HG02678 (cell line): ENCODE measurements around the gene CDC73.
A peak's percentile ranks its signal among the peaks of the same experiment; 100 is the strongest.
"Not testable (repeated sequence)": the region's sequence is repeated elsewhere in the genome, so short reads cannot be mapped to it uniquely, and the experiment has no call there.

Source experiments
- ATAC-seq: cut with Tn5 transposase; IDR thresholded peaks from one replicate; pipeline ENCODE4 v1.9.1; 2021; ENCODE audit warnings: mild to moderate bottlenecking, moderate library complexity; ENCODE audit not compliant: unreplicated experiment

The CDC73 gene

GRCh38 chr1:193113258-193113991 lies 8.4 kb upstream of the CDC73 start:
- ATAC-seq: no peak

GRCh38 chr1:193113992-193114332 lies 7.9 kb upstream of the CDC73 start:
- ATAC-seq: no peak

DNA sequence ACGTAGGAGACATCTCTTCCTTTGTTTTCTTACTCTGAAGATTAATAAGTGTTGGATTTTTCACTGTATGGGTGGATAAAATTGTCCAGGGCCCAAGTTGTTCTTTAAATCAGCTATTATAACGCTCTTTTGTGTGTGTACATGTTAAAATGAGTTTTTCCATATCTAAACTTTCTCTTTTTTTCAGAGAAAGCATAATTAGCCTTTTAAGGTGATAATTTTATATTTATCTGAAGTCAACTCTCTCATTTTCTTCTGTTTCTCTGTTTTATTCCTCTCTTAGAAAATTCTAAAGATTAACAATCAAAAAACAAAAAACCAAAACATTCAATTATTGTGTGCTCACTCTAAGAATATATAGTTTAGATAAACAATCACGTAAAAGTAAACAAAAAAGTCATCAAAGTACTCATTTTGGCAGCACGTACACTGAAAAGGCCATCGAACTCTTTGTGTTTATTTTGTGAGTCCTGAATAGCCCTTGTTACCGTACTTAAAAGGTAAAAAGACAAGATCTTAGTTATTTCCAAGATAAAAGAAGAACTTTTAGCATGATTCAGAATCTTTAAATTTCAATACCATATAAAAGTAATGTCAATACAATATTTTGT lies 7.2 kb upstream of the CDC73 start:
- ATAC-seq: no peak

- ATAC-seq: no peak
Measured at GRCh38 chr1:193115629-193116227, 6.1 kb upstream of the CDC73 start.

DNA sequence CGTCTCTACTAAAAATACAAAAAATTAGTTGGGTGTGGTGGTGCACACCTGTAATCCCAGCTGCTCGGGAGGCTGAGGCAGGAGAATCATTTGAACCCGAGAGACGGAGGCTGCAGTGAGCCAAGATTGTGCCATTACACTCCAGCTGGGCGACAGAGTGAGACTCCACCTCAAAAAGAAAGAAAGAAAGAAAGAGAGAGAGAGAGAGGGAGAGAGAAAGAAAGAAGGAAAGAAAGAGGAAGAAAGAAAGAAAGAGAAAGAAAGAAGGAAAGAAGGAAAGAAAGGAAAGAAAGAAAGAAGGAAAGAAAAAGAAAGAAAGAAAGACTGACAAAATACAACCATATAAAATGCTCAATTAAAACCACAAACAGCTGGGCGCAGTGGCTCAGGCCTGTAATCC lies 4.7 kb upstream of the CDC73 start:
- ATAC-seq: not testable (repeated sequence)

GRCh38 chr1:193118194-193118593 lies 3.6 kb upstream of the CDC73 start:
- no peak for ATAC-seq

DNA sequence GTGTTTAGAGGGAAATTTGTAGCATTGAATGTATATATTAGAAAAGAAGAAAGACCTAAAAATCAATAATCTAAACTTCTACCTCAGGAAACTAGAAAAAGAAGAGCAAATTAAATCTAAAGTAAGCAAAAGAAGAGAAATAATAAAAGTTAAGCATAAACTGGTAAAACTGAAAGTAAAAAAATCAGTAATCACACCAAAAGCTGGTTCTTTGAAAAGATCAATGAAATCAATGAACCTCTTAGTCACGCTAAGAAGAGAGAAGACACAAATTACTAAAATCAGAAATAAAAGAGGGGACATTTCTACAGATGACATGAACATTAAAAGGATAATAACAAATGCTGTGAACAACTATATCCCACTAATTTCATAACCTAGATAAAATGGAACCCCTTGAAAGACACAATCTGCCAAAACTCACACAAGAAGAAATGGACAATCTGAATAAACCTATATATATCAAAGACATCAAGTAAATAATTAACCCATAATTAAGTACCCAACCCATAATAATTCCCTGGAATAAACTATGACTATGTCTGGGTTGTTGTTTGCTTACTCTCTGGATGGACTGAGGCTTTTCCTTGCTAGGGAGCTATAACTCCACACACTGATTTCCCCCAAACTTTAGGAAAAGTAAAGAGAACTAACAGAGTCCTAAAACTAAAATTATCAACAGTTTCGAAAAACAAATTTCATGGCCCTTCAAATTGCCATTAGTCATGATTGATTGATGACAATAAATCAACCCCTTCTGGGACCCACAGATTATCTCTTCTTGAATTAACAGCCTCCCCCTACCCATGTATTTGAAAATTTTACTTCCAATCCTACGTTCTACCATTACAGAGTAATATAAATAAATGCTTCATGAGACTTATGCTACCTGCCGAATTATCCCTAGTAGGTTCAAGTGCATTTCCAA lies 2.8 kb upstream of the CDC73 start:
- no peak for ATAC-seq

GRCh38 chr1:193120604-193121166 lies 1.1 kb upstream of the CDC73 start:
- no peak for ATAC-seq

GRCh38 chr1:193123751-193124150 lies 1.9 kb downstream of the CDC73 start:
- no peak for ATAC-seq

DNA sequence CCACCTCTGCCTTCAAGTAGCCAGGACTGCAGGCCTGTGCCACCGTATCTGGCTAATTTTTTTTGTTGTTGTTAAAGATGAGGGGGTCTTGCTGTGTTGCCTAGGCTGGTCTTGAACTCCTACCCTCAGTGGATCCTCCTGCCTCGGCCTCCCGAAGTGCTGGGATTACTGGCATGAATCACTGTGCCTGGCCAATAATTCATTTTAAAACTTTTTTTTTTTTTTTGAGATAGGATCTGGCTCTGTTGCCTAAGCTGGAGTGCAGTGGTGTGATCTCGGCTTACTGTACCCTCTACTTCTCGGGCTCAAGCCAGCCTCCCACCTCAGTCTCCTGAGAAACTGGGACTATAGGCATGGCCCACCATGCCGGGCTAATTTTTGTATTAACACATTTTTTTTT lies 3.5 kb downstream of the CDC73 start:
- no peak for ATAC-seq

GRCh38 chr1:193131266-193131860 lies 9.5 kb downstream of the CDC73 start:
- peak; percentile 74 for ATAC-seq

GRCh38 chr1:193140254-193140653 lies 18.4 kb downstream of the CDC73 start:
- no peak for ATAC-seq

DNA sequence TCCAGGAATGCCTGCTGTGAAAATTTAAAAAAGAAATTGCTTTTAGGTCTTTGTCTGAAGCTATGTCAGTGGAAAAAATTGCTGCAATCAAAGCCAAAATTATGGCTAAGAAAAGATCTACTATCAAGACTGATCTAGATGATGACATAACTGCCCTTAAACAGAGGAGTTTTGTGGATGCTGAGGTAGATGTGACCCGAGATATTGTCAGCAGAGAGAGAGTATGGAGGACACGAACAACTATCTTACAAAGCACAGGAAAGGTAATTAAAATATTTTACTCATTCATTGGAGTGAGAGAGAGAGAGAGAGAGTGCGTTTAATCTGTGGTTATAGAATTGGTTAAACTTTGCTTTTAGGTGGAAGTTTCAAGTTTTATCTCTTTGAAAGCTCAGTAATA lies 20.0 kb downstream of the CDC73 start:
- ATAC-seq: no peak

- ATAC-seq: no peak
Measured at GRCh38 chr1:193142409-193142808, 20.6 kb downstream of the CDC73 start.

DNA sequence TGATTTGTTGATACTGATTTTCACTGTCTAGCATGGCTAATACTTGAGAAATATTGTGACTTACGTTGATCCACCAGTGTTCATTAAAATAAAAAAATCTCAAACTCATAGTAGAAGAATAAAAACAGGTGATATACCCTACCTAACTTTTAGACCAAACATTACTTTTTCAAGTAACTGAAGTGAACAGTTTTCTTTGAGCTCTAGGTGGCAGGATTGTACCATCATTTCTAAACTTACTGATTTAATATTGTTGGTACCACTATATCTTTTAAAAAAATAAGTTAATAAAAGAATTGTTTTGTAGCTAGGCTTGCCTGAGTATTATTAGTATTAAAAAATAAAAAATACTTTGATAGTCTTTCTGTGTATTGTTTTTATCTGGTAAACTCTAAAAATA lies 21.5 kb downstream of the CDC73 start:
- ATAC-seq: no peak

GRCh38 chr1:193144361-193144938 lies 22.6 kb downstream of the CDC73 start:
- ATAC-seq: no peak

DNA sequence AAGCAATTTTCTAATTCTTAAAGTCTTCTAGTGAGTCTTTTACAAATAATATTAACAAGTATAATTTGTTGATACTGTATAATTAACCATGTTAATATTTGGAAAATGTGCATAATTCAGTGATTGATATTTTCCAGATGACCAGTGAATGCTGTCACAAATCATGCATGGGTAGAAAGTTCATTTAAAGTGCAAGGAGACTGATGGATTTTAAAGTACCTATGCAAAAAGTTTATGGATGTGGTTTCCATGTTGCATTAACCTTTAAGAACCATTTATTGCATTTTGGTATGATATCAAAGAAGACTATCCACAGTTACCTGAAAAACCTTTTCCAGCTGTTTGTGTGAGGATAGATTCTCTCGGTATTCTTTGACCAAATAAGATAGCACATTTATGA lies 23.2 kb downstream of the CDC73 start:
- no peak for ATAC-seq

DNA sequence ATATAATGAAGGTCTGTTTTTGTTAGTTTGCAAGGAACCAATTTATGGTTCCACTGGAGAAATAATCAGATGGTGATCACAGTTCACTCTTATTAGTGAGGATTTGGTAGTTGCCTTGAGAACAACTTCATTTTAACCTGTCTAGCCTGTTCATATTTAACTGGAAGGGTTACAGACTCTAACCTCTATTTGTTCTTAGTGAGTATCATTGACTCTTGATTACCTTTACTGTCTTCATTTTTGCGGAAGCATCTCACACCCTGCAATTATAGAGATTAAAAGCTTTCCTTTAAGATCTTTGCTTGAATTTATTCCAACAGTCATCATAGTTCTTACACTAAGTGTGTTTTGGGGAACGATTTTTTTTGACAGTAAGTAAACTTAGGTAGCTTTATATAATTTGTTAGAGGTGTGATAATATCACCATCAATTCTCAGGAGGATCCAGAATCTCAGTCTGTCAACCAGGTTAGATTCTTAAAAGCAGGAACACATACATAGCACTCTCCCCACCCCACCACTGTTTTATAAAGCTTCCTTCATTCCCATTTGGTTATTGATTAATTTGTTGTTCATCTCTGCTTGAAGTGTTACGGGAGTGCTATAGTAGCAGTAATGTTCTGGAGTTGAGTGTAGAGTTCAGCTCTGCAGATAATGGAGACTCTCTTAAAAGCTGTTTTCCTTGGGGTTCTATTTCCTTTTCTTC lies 34.4 kb downstream of the CDC73 start:
- no peak for ATAC-seq

GRCh38 chr1:193156822-193157142 lies 35.0 kb downstream of the CDC73 start:
- ATAC-seq: no peak

GRCh38 chr1:193157360-193157759 lies 35.5 kb downstream of the CDC73 start:
- ATAC-seq: no peak
